Fibroblast of pulmonary artery (primary cell): ENCODE data around the gene TSHZ2.

Experiments
- DNase-seq: peaks from one replicate; pipeline ENCODE4 v3.0.0-alpha.2; 2010; ENCODE audit warnings: low read depth
- H3K4me3 ChIP-seq: replicated peaks from 2 replicates; pipeline ENCODE4 v1.5.1; 2011; ENCODE audit warnings: low read depth, mild to moderate bottlenecking, control low read depth, low read length, moderate library complexity
- TF ChIP-seq, protein P1 (sequence below): IDR thresholded peaks from 2 replicates; pipeline ENCODE4 v1.5.1; 2011; ENCODE audit warnings: mild to moderate bottlenecking, control low read depth, low read length, inconsistent platforms; ENCODE audit errors: missing control alignments

Gene TSHZ2

DNA sequence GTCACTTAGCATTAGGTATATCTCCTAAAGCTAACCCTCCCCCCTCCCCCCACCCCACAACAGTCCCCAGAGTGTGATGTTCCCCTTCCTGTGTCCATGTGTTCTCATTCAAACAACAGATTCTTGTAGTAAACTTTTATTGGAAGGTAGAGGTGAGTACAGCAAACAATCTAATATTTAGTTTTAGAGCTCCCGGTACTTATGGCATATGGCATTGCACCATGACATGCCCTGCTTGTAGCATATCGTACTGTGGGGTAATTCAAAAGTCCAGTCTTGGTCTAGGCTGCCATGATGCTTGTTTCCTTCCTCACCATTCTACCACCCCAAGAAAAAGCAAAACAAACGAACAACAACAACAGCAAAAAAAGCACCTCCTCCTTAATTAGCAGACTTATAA lies 332.0 kb downstream of the TSHZ2 start:
- TF ChIP-seq, protein P1, sequence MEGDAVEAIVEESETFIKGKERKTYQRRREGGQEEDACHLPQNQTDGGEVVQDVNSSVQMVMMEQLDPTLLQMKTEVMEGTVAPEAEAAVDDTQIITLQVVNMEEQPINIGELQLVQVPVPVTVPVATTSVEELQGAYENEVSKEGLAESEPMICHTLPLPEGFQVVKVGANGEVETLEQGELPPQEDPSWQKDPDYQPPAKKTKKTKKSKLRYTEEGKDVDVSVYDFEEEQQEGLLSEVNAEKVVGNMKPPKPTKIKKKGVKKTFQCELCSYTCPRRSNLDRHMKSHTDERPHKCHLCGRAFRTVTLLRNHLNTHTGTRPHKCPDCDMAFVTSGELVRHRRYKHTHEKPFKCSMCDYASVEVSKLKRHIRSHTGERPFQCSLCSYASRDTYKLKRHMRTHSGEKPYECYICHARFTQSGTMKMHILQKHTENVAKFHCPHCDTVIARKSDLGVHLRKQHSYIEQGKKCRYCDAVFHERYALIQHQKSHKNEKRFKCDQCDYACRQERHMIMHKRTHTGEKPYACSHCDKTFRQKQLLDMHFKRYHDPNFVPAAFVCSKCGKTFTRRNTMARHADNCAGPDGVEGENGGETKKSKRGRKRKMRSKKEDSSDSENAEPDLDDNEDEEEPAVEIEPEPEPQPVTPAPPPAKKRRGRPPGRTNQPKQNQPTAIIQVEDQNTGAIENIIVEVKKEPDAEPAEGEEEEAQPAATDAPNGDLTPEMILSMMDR = no peak
- H3K4me3 ChIP-seq = no peak overlapping the region
- DNase-seq = no peak

DNA sequence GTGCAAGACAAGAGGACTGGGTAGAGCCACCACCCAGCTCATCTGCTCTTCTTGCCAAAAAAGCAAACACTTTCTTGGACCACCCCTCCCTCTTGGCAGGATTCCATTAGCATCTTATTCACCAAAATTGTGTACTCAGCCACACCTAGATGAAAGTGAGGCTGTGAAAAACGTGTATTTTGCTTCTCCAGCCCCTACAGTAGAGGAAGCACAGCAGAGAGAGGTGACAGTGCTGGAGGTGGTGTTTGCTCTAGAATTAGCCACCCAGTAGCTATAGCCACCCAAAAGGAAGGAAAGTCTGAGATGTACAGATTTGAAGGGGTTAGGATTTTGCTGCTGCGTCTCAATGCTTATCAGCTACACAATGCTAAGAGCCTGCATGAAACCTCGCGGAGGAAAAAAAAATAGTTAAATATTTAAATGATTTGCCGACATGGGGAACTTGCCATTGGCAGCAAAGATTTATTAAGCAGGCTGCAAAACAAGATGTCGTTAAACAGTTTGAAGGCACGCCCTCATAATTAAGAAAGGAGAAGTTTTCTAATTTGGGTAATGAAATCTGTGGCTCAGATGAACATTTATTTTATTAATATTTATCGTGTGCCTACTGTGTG lies 334.1 kb downstream of the TSHZ2 start:
- TF ChIP-seq, protein P1 = no peak
- H3K4me3 ChIP-seq = no peak overlapping the region
- no peak for DNase-seq

DNA sequence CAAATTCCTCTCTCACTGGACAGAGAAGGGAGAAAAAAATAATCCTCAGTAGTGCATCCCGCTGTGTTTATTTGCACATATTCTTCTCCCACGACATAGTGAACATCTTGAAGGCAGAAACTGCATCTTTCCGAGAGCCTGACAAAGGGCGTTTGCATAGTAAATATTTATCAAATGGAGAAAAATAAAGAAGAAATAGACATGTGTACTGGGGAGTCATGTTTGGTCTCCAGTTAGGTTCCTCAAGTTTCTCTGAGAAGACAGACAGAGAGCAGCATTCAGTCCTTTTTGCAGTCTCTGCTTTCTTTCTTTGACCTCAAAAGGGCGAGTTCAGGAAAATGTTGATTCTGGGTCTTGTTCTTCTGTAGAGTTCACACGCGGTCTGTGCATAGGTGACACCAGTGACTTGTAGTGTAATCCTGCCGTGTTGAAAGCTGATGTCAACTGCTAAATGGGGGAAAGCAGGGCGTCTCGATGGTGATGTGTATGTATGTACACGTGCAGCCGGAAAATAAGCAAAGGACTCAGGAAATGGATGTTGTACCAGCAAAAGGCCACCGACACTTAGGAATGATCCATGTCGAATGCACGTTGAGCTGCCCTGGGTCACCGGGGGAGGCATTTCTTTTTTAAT lies 335.9 kb downstream of the TSHZ2 start:
- no peak for DNase-seq
- TF ChIP-seq, protein P1 = no peak
- no peak overlapping the region for H3K4me3 ChIP-seq

DNA sequence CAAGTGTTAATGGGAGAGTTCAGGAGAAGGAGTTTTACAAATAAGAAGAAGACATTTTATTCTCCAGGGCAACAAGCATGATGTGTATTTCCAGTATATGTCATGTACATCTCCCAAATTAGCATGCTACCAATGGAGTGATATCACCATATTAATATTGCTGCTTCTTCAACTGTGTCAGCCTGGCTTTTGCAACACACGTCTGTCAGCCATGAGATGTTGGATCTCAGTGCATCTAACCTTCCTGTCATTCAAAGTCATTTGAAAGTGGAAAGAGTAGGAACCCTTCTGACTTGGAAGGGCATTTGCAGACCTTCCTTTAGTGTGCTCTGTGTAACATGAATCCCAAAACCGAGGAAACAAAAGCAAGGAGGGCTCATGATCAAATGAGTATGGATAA lies 337.4 kb downstream of the TSHZ2 start:
- no peak for DNase-seq
- no peak overlapping the region for H3K4me3 ChIP-seq
- TF ChIP-seq, protein P1 = no peak

DNA sequence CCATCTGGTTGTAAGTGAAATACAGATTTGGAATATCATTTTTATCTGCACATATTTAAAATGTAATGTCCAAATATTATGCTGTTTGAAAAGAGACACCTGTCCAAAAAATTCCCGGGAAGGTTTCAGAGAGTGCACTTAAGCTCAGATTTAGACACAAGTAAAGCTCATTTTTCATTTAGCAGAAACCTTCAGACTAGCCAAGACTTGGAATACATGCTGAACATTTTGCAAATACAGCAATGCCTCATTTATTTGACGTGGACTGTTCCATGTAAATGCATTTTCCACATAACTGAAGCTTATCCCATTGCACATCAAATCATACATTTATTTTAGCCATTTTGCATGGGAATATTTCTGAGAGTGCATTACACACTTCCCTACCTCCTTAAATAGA lies 340.8 kb downstream of the TSHZ2 start:
- no peak overlapping the region for H3K4me3 ChIP-seq
- TF ChIP-seq, protein P1 = no peak
- no peak for DNase-seq

DNA sequence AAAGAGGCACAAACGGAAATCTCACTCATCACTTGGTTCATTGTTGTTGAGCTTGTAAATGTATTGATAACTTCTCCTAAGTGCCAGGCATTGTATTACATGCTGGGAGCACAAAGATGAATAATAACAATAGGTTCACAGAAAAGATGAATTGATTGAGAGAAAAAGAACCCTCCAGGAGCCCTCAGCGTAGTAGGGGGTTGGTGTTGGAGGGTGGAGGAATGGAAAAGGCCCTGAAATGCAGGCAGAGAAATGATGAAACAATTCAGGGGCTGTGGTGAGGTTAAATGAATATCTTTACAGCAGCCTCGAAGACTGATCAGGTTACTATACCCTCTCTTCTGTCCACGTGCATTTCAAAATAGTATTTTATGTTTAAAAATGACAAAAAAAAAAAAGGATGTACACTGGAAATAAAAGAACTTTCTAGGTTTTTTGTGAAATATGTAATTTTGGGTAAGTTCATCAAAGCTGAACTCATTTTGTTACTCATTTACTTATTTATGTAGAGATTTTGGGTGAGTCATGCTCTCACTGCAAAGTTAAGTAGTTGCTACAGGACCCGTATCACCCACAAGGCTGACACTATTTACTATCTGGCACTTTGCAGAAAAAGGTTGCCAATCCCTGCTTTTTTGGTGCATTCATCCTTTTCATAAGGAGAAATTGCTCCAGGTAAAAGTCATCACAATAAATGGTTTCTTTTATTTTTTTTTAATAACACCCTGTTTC lies 344.2 kb downstream of the TSHZ2 start:
- TF ChIP-seq, protein P1 = no peak
- no peak overlapping the region for H3K4me3 ChIP-seq
- no peak for DNase-seq
